Mesenchymal stem cell (in vitro differentiated cells and primary cell): ENCODE results near the gene KLK13.

ENCODE experiments used
- DNase-seq: peaks from one replicate; pipeline ENCODE4 v3.0.0-alpha.2; 2013
- H2AFZ ChIP-seq: one replicate; pipeline ENCODE4 v1.6.1; 2013; ENCODE audit warnings: low read depth, mild to moderate bottlenecking, control low read depth, inconsistent platforms, low read length, moderate library complexity
- H2AK5ac ChIP-seq: 2 replicates; pipeline ENCODE4 v1.6.1; 2013; ENCODE audit warnings: low read length, moderate library complexity, mild to moderate bottlenecking, inconsistent platforms; ENCODE audit not compliant: severe bottlenecking
- H2BK120ac ChIP-seq: one replicate; pipeline ENCODE4 v1.6.1; 2013; ENCODE audit warnings: low read depth, mild to moderate bottlenecking, inconsistent platforms, low read length, moderate library complexity
- H2BK12ac ChIP-seq, 2 experiments: one replicate each; pipeline ENCODE4 v1.6.1; 2013; ENCODE audit warnings: inconsistent platforms in 2 of 2, low read length in 2 of 2, mild to moderate bottlenecking in 2 of 2, moderate library complexity in 2 of 2, control low read depth in 1 of 2
- H2BK15ac ChIP-seq: one replicate; pipeline ENCODE4 v1.6.1; 2013; ENCODE audit warnings: mild to moderate bottlenecking, low read depth, inconsistent platforms; ENCODE audit not compliant: poor library complexity, severe bottlenecking
- H2BK5ac ChIP-seq: 2 replicates; pipeline ENCODE4 v1.6.1; 2013; ENCODE audit warnings: low read depth, mild to moderate bottlenecking, low read length, control low read depth, inconsistent platforms; ENCODE audit not compliant: poor library complexity, severe bottlenecking
- H3K14ac ChIP-seq, 2 experiments: one replicate each; pipeline ENCODE4 v1.6.1; 2013; ENCODE audit warnings: inconsistent platforms in 2 of 2, low read length in 2 of 2, control low read depth in 1 of 2, mild to moderate bottlenecking in 1 of 2, moderate library complexity in 1 of 2
- H3K18ac ChIP-seq, 2 experiments: one replicate each; pipeline ENCODE4 v1.6.1; 2013; ENCODE audit warnings: inconsistent platforms in 2 of 2, low read length in 2 of 2, control low read depth in 1 of 2, low read depth in 1 of 2, mild to moderate bottlenecking in 1 of 2
- H3K23ac ChIP-seq, 2 experiments: one replicate each; pipeline ENCODE4 v1.6.1; 2013; ENCODE audit warnings: inconsistent platforms in 2 of 2, low read length in 2 of 2, mild to moderate bottlenecking in 2 of 2, moderate library complexity in 2 of 2, control low read depth in 1 of 2
- H3K27ac ChIP-seq: 2 replicates; pipeline ENCODE4 v1.5.1; 2013; ENCODE audit warnings: mild to moderate bottlenecking, moderate library complexity, low read length, control low read depth, inconsistent platforms; ENCODE audit not compliant: poor library complexity, severe bottlenecking
- H3K27me3 ChIP-seq, 2 experiments: 2 replicates each; pipeline versions ENCODE4 v1.6.1 to v1.7.0; 2013; ENCODE audit warnings: low read length in 2 of 2, mild to moderate bottlenecking in 2 of 2, moderate library complexity in 2 of 2, control low read depth in 1 of 2, inconsistent platforms in 1 of 2; ENCODE audit not compliant: control insufficient read depth in 1 of 2, insufficient read depth in 1 of 2
- H3K36me3 ChIP-seq, 2 experiments: 2 replicates each; pipeline versions ENCODE4 v1.6.1 to v1.7.0; 2013; ENCODE audit warnings: low read length in 2 of 2, control low read depth in 1 of 2, inconsistent platforms in 1 of 2, low read depth in 1 of 2, mild to moderate bottlenecking in 1 of 2; ENCODE audit not compliant: insufficient read depth in 2 of 2, control insufficient read depth in 1 of 2
- H3K4ac ChIP-seq, 2 experiments: one replicate each; pipeline ENCODE4 v1.6.1; 2013; ENCODE audit warnings: inconsistent platforms in 2 of 2, low read length in 2 of 2, mild to moderate bottlenecking in 2 of 2, moderate library complexity in 2 of 2, control low read depth in 1 of 2, low read depth in 1 of 2
- H3K4me1 ChIP-seq: 2 replicates; pipeline ENCODE4 v1.6.1; 2013; ENCODE audit warnings: low read depth, low read length, control low read depth; ENCODE audit not compliant: control insufficient read depth, insufficient read depth
- H3K4me2 ChIP-seq: 2 replicates; pipeline ENCODE4 v1.6.1; 2013; ENCODE audit warnings: low read length, mild to moderate bottlenecking, inconsistent platforms; ENCODE audit not compliant: poor library complexity, severe bottlenecking
- H3K4me3 ChIP-seq, 2 experiments: 2 replicates each; pipeline versions ENCODE4 v1.5.1 to v1.7.0; 2013; ENCODE audit warnings: low read length in 2 of 2, mild to moderate bottlenecking in 2 of 2, control low read depth in 1 of 2, low read depth in 1 of 2; ENCODE audit not compliant: insufficient read depth in 1 of 2
- H3K79me1 ChIP-seq: replicated peaks from 2 replicates; pipeline ENCODE4 v1.6.1; 2013; ENCODE audit warnings: mild to moderate bottlenecking, control low read depth, low read length, inconsistent platforms; ENCODE audit not compliant: poor library complexity, severe bottlenecking
- H3K9ac ChIP-seq: 2 replicates; pipeline ENCODE4 v1.7.0; 2013; ENCODE audit warnings: mild to moderate bottlenecking, low read length, moderate library complexity
- H3K9me3 ChIP-seq: 2 replicates; pipeline ENCODE4 v1.7.0; 2013; ENCODE audit warnings: mild to moderate bottlenecking, low read length; ENCODE audit not compliant: control insufficient read depth
- H4K8ac ChIP-seq: one replicate; pipeline ENCODE4 v1.6.1; 2013; ENCODE audit warnings: inconsistent platforms, mild to moderate bottlenecking, low read length, moderate library complexity
- H4K91ac ChIP-seq: one replicate; pipeline ENCODE4 v1.6.1; 2013; ENCODE audit warnings: mild to moderate bottlenecking, low read length, inconsistent platforms
- WGBS: methylation state at CpG from one replicate; pipeline ENCODE4 v1.1.7; 2013; ENCODE audit warnings: mixed read lengths; 5-methylcytosine and 5-hydroxymethylcytosine counted together

KLK13 gene

GRCh38 chr19:51006406-51006805 is 58.5 kb downstream of the KLK13 start:
- Histone ChIP-seq H2BK5ac (no peak overlapping the region), H3K14ac (no peak overlapping the region), H2BK120ac (no peak overlapping the region), H2AFZ (no peak overlapping the region), H3K4me2 (no peak overlapping the region), H3K79me1 (no peaks in the 10 kb centered on the region), H4K91ac (no peak overlapping the region), H2BK15ac (no peak overlapping the region), H3K23ac (no peak overlapping the region), H3K9me3 (no peaks in the 10 kb centered on the region), H3K4me1 (no peaks in the 10 kb centered on the region), H3K4me3 (peak overlapping the region in 1 of 2 experiments; percentile 3), H4K8ac (no peak overlapping the region), H3K9ac (no peak overlapping the region), H3K4ac (no peak overlapping the region), H3K27me3 (peaks cover 0 to 54% of the 10 kb centered on the region in 2 experiments), H3K27ac (no peak overlapping the region), H2AK5ac (no peak overlapping the region), H3K36me3 (no peaks in the 10 kb centered on the region), H2BK12ac (no peak overlapping the region), H3K18ac (no peak overlapping the region)
- 67% methylated on average over 8 of the region's 8 CpGs for WGBS
- DNase-seq, result no peak
